K562 (cell line): ENCODE results near the gene SETDB1. TPM values are rescaled to one million over a fixed set of nuclear protein-coding genes. Genes with fewer than 3 reads are reported as not detected.
A peak's percentile ranks its signal among the peaks of the same experiment; 100 is the strongest.

Experiments
- C11orf30 ChIP-seq: fragments of 450-650 bp; IDR thresholded peaks from 2 replicates; pipeline ENCODE4 v1.6.1; 2016; ENCODE audit warnings: low read depth, mild to moderate bottlenecking
- CHD2 ChIP-seq: IDR thresholded peaks from 2 replicates; pipeline ENCODE4 v1.6.1; 2011; ENCODE audit warnings: low read depth, low read length
- DPF2 ChIP-seq: fragments of 450-650 bp; IDR thresholded peaks from 2 replicates; pipeline ENCODE4 v1.6.1; 2016
- ESRRB ChIP-seq: fragments of 250-450 bp; sonication (Bioruptor Pico); IDR thresholded peaks from 2 replicates; pipeline ENCODE4 v1.5.0; 2020; ENCODE audit warnings: mild to moderate bottlenecking, moderate library complexity, borderline replicate concordance
- JUND ChIP-seq, 2 experiments: IDR thresholded peaks; 2 replicates in 1 of 2; 3 replicates in 1 of 2; pipeline ENCODE4 v1.6.1; 2011; ENCODE audit warnings: borderline replicate concordance in 2 of 2, low read depth in 2 of 2, low read length in 2 of 2, improper control_type of control experiment in 1 of 2, missing biosample characterization in 1 of 2, missing genetic modification characterization in 1 of 2, missing genetic modification reagents in 1 of 2
- KHSRP ChIP-seq: fragments of 450-650 bp; IDR thresholded peaks from 2 replicates; pipeline ENCODE4 v1.6.1; 2017
- NFATC3 ChIP-seq: fragments of 450-650 bp; IDR thresholded peaks from 2 replicates; pipeline ENCODE4 v1.6.1; 2017; ENCODE audit warnings: mild to moderate bottlenecking
- NR2C2 ChIP-seq, 2 experiments: fragments of 200-800 bp in 1 of 2; sonication (Bioruptor generic) in 1 of 2; sonication (generic) in 1 of 2; formaldehyde crosslinking in 1 of 2; IDR thresholded peaks; 2 replicates each; pipeline versions ENCODE4 v1.6.1 to v1.8.0; 2016 to 2022; ENCODE audit warnings: mild to moderate bottlenecking in 1 of 2, missing compliant biosample characterization in 1 of 2, missing genetic modification characterization in 1 of 2, missing genetic modification reagents in 1 of 2
- PRDM10 ChIP-seq: fragments of 450-650 bp; IDR thresholded peaks from 2 replicates; pipeline ENCODE4 v1.6.1; 2018; ENCODE audit not compliant: partially characterized antibody
- RBM15 ChIP-seq: fragments of 200-400 bp; formaldehyde crosslinking; IDR thresholded peaks from 2 replicates; pipeline ENCODE4 v1.6.1; 2018; ENCODE audit warnings: mild to moderate bottlenecking, low read length, moderate library complexity; ENCODE audit not compliant: insufficient read depth
- SMARCA4 ChIP-seq: fragments of 450-650 bp; IDR thresholded peaks from 2 replicates; pipeline ENCODE4 v1.6.1; 2016
- STAT5B ChIP-seq: fragments of 250-450 bp; sonication (Bioruptor Pico); IDR thresholded peaks from 2 replicates; pipeline ENCODE4 v1.8.0; 2021; ENCODE audit warnings: mild to moderate bottlenecking, inconsistent platforms
- TEAD4 ChIP-seq, 2 experiments: sonication (generic) in 1 of 2; formaldehyde crosslinking in 1 of 2; IDR thresholded peaks; 2 replicates each; pipeline versions ENCODE4 v1.6.1 to v1.8.0; 2012 to 2022; ENCODE audit warnings: borderline replicate concordance in 1 of 2, inconsistent platforms in 1 of 2, low read length in 1 of 2, mild to moderate bottlenecking in 1 of 2, missing genetic modification reagents in 1 of 2
- ZNF696 ChIP-seq: fragments of 250-450 bp; sonication (Bioruptor Pico); conservative IDR thresholded peaks from 2 replicates; pipeline ENCODE4 v1.4.0; 2020; ENCODE audit warnings: mild to moderate bottlenecking, moderate library complexity
- polyA plus RNA-seq, 8 experiments: library from polyadenylated mRNA; depleted of rRNA in 4 of 8; stranded (reverse) in 5 of 8; unstranded in 3 of 8; fragments of >200 nt; fragmentation: Nextera tagmentation in 2 of 8; fragmentation: Illumina TruSeq in 1 of 8; extraction: Ambion mirVana in 2 of 8; extraction: Trizol in 1 of 8; gene quantifications; 2 replicates each; pipeline versions ENCODE4 v1.2.1 to v1.2.3, GENCODE V29; 2011 to 2014; ENCODE audit warnings: inconsistent platforms in 1 of 8, missing spikeins in 1 of 8
- total RNA-seq, 7 experiments: library from RNA; depleted of rRNA in 6 of 7; stranded (reverse); fragments of >200 nt in 6 of 7; fragmentation: Illumina TruSeq in 2 of 7; extraction: Trizol in 2 of 7; gene quantifications; 2 replicates each; pipeline versions ENCODE4 v1.2.1 to v1.2.3, GENCODE V29; 2011 to 2021; ENCODE audit warnings: low replicate concordance in 1 of 7
- TF ChIP-seq, protein P1 (sequence below): fragments of 450-650 bp; IDR thresholded peaks from 2 replicates; pipeline ENCODE4 v1.6.1; 2017; ENCODE audit warnings: mild to moderate bottlenecking, moderate library complexity
- TF ChIP-seq, protein P2 (sequence below): fragments of 200-800 bp; sonication (Bioruptor generic); IDR thresholded peaks from 2 replicates; pipeline ENCODE4 v1.6.1; 2017; ENCODE audit warnings: missing genetic modification characterization, missing compliant biosample characterization
- TF ChIP-seq, protein P3 (sequence below): sonication (generic); IDR thresholded peaks from 2 replicates; pipeline ENCODE4 v1.6.1; 2016
- TF ChIP-seq, protein P4 (sequence below): fragments of 450-650 bp; formaldehyde crosslinking; IDR thresholded peaks from 2 replicates; pipeline ENCODE4 v1.4.0; 2022; ENCODE audit warnings: missing genetic modification characterization

The SETDB1 gene
- total and polyA plus RNA-seq, 9 of the 15 experiments (the other 6 are each of a cell fraction or from before 2014, with no cell fraction given): 21.5 to 64.4 (median 42.0) TPM

DNA sequence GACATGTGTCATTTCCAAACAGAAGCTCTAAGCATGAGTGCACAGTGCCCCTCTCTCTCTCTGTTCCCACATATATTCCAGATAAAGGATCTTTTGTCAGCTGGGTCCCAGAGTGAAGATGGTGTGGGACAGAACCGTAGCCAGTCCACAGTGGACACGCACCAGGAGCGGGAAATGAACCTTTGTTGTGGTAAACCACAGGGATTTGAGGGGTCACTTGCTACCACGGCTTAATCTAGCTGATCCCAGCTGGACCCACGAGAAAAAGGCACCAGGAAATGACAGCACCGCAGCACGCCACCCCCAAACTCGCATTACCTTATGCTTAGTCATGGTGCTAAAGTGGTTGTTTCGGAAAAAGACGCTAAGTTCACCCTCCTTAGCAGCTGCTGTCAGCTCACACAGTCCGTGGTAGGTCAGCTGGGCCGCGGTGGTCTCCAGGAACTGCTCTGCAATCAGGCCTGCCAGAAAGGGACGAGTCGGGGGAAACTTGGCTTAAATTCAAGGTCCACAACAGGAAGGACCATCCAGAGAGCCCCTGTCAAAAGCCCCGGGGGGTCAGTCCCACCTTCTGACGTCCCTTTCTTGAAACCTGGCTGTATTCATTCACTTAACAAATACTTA is 73.0 kb downstream of the SETDB1 start (continued):
- TF ChIP-seq, protein P1, sequence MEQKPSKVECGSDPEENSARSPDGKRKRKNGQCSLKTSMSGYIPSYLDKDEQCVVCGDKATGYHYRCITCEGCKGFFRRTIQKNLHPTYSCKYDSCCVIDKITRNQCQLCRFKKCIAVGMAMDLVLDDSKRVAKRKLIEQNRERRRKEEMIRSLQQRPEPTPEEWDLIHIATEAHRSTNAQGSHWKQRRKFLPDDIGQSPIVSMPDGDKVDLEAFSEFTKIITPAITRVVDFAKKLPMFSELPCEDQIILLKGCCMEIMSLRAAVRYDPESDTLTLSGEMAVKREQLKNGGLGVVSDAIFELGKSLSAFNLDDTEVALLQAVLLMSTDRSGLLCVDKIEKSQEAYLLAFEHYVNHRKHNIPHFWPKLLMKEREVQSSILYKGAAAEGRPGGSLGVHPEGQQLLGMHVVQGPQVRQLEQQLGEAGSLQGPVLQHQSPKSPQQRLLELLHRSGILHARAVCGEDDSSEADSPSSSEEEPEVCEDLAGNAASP: no peak
- TF ChIP-seq TEAD4 (IDR thresholded peaks at IDR 0.05; ENCODE audit: low read length): peak; percentile 72
- no peak for TF ChIP-seq TEAD4 (CRISPR knock-in tag; IDR thresholded peaks at IDR 0.05; ENCODE audit: borderline replicate concordance)
- TF ChIP-seq, protein P2, sequence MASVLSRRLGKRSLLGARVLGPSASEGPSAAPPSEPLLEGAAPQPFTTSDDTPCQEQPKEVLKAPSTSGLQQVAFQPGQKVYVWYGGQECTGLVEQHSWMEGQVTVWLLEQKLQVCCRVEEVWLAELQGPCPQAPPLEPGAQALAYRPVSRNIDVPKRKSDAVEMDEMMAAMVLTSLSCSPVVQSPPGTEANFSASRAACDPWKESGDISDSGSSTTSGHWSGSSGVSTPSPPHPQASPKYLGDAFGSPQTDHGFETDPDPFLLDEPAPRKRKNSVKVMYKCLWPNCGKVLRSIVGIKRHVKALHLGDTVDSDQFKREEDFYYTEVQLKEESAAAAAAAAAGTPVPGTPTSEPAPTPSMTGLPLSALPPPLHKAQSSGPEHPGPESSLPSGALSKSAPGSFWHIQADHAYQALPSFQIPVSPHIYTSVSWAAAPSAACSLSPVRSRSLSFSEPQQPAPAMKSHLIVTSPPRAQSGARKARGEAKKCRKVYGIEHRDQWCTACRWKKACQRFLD (CRISPR knock-in tag): peak; percentile 71; the same call in 1 of the 2 replicates
- TF ChIP-seq, protein P3, sequence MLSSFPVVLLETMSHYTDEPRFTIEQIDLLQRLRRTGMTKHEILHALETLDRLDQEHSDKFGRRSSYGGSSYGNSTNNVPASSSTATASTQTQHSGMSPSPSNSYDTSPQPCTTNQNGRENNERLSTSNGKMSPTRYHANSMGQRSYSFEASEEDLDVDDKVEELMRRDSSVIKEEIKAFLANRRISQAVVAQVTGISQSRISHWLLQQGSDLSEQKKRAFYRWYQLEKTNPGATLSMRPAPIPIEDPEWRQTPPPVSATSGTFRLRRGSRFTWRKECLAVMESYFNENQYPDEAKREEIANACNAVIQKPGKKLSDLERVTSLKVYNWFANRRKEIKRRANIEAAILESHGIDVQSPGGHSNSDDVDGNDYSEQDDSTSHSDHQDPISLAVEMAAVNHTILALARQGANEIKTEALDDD: peak; percentile 54; the same call in 1 of the 2 replicates
- TF ChIP-seq KHSRP: no peak
- no peak for TF ChIP-seq ZNF696
- no peak for TF ChIP-seq STAT5B (CRISPR knock-in tag)
- no peak for TF ChIP-seq RBM15
- TF ChIP-seq DPF2: peak; percentile 90
- 0 out of 2 replicates have a peak, but pooled peaks have one; percentile 24 for TF ChIP-seq NFATC3
- TF ChIP-seq PRDM10: peak; percentile 36
- TF ChIP-seq ESRRB (CRISPR knock-in tag): no peak
- TF ChIP-seq C11orf30: peak; percentile 95
- TF ChIP-seq CHD2: no peak
- TF ChIP-seq NR2C2 (CRISPR knock-in tag; IDR thresholded peaks at IDR 0.05): no peak
- TF ChIP-seq NR2C2 (tag; IDR thresholded peaks at IDR 0.05): peak; percentile 77
- TF ChIP-seq, protein P4, sequence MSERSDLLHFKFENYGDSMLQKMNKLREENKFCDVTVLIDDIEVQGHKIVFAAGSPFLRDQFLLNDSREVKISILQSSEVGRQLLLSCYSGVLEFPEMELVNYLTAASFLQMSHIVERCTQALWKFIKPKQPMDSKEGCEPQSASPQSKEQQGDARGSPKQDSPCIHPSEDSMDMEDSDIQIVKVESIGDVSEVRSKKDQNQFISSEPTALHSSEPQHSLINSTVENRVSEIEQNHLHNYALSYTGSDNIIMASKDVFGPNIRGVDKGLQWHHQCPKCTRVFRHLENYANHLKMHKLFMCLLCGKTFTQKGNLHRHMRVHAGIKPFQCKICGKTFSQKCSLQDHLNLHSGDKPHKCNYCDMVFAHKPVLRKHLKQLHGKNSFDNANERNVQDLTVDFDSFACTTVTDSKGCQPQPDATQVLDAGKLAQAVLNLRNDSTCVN (CRISPR knock-in tag): no peak
- peak; percentile 82 for TF ChIP-seq SMARCA4
- TF ChIP-seq JUND (IDR thresholded peaks at IDR 0.05; ENCODE audit: borderline replicate concordance, low read depth, low read length): peak; percentile 76
- TF ChIP-seq JUND (tag; IDR thresholded peaks at IDR 0.05; ENCODE audit: borderline replicate concordance, low read depth, low read length): peak; percentile 82; the same call in 2 of the 3 replicates
